ENCODE data around the gene PIGZ. TPM values are rescaled to one million over a fixed set of nuclear protein-coding genes. Genes with fewer than 3 reads are reported as not detected.
A peak's percentile ranks its signal among the peaks of the same experiment; 100 is the strongest.

The PIGZ gene
- total RNA-seq, 1 experiment from 2014 or later, result 1.4 TPM

DNA sequence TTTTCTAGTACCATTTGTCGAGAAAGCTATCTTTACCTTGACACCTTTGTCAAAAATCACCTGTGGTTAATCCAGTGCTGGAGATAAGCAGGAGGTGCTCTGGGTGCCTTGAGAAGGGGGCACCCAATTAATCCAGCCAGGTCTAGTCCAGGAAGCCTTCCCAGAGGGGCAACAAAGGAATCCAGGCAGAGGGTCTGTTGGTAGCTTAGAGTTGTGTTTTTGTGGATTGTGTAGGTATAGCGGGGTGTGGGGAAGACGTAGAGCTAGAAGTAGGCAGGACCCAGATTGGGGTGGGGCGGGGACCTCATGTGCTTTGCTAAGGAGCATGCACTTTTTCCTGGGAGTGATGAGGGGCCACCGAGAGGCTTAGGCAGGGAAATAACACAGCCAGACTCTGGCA is 6.0 kb upstream of the PIGZ start:
- ChIA-PET RAD21 (ENCODE audit: low non-redundant PET in 1 of 2, low total read pairs in 2 of 2, uncharacterized antibody in 2 of 2, unreplicated experiment in 2 of 2) (no interaction called here), CTCF (no interaction called here), POLR2A (interaction anchor here (0.7 kb wide), 1 partner anchor 33 kb away, joined by 3 read pairs; the partner anchor contains the start of gene NCBP2)
- ATAC-seq (no peak), DNase-seq (ENCODE audit: low read depth, low spot score) (no peak)
- Histone ChIP-seq H4K20me1 (ENCODE audit: insufficient read depth) (no peaks in the 10 kb centered on the region), H3K9me3 (ENCODE audit: control insufficient read depth in 1 of 2, insufficient read depth in 1 of 2, low read depth in 1 of 2, low read length in 2 of 2) (no peaks in the 10 kb centered on the region), H3K36me3 (ENCODE audit: control insufficient read depth in 1 of 2, insufficient read depth in 2 of 2, low read length in 2 of 2) (no peaks in the 10 kb centered on the region), H3K9me2 (ENCODE audit: insufficient read depth) (no peaks in the 10 kb centered on the region), H3K79me2 (ENCODE audit: insufficient read depth, low read length) (no peaks in the 10 kb centered on the region), H3K27ac (ENCODE audit: low read depth, low read length) (no peak overlapping the region), H3K4me1 (ENCODE audit: control insufficient read depth in 1 of 2, insufficient read depth in 2 of 2, low read length in 2 of 2) (peaks cover 0 to 15% of the 10 kb centered on the region in 2 experiments; a peak in 2 of 4 replicates), H3K27me3 (ENCODE audit: insufficient read depth, low read length) (no peaks in the 10 kb centered on the region), H2AFZ (ENCODE audit: low read depth, low read length, poor library complexity, severe bottlenecking) (no peak overlapping the region), H3K9ac (ENCODE audit: low read length) (no peak overlapping the region), H3K4me2 (ENCODE audit: low read length) (no peak overlapping the region), H3K4me3 (replicated peaks in 1 of 2; ENCODE audit: low read depth in 1 of 2, low read length in 2 of 2) (no peak overlapping the region)
- intact Hi-C loops (cut with micrococcal nuclease), result no loop called here
- no TSS peak for BruUV-seq (replicated peaks)
- no peak for TF ChIP-seq ZNF274 (IDR thresholded peaks at IDR 0.05; ENCODE audit: low read depth, low read length)
- no peak for TF ChIP-seq JUND (IDR thresholded peaks at IDR 0.05)

DNA sequence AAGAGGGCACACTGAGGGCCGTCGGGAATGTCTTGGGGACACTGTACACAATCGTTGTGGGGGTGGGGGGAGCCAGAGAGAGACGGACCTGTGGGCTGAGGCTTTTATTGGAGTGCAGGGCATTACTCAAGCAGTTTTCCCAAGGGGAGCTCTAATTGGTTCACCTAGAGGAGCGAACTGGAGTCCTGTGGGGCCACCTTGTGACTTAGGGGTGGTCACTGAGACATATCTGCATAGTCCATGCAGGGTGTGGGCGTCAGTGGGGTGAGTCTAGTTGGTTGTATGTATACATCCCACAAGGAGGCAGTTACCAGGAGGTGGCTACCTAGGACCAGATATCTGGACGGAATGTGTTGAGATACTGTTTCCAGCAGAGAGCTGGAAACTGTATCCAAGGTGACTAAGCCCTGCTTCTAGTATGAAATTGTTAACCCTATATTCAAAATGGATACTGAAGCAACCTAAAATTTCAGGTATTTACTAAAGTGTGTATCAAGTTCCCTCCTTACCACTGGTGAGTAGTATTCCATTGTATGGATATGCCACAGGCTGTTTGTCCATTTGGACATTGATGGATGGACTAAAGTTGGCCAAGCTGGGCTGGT is 2.6 kb upstream of the PIGZ start:
- TF ChIP-seq POLR2A (IDR thresholded peaks at IDR 0.05; ENCODE audit: borderline replicate concordance, extremely low read depth, insufficient read depth, insufficient read length) (no peak), EGR1 (IDR thresholded peaks at IDR 0.05; ENCODE audit: low read depth) (no peak), SRF (IDR thresholded peaks at IDR 0.05; ENCODE audit: low read depth) (no peak), EZH2 (IDR thresholded peaks at IDR 0.05) (no peak), RAD21 (IDR thresholded peaks at IDR 0.05; ENCODE audit: low read depth) (peak; percentile 34; the same call in 1 of the 2 replicates)
- no TSS peak for BruUV-seq (replicated peaks)
- Histone ChIP-seq H3K79me2 (ENCODE audit: insufficient read depth, low read length) (no peaks in the 10 kb centered on the region), H2AFZ (ENCODE audit: low read depth, low read length, poor library complexity, severe bottlenecking) (no peak overlapping the region), H3K9ac (ENCODE audit: low read length) (no peak overlapping the region), H3K27ac (ENCODE audit: low read depth, low read length) (no peak overlapping the region), H3K4me1 (ENCODE audit: control insufficient read depth in 1 of 2, insufficient read depth in 2 of 2, low read length in 2 of 2) (peaks cover 7 to 21% of the 10 kb centered on the region in 2 experiments; a peak in 2 of 4 replicates), H3K9me2 (ENCODE audit: insufficient read depth) (no peaks in the 10 kb centered on the region), H3K4me2 (ENCODE audit: low read length) (no peak overlapping the region), H3K36me3 (ENCODE audit: control insufficient read depth in 1 of 2, insufficient read depth in 2 of 2, low read length in 2 of 2) (no peaks in the 10 kb centered on the region), H4K20me1 (ENCODE audit: insufficient read depth) (no peaks in the 10 kb centered on the region), H3K9me3 (ENCODE audit: control insufficient read depth in 1 of 2, insufficient read depth in 1 of 2, low read depth in 1 of 2, low read length in 2 of 2) (no peaks in the 10 kb centered on the region), H3K4me3 (replicated peaks in 1 of 2; ENCODE audit: low read depth in 1 of 2, low read length in 2 of 2) (no peak overlapping the region), H3K27me3 (ENCODE audit: insufficient read depth, low read length) (no peaks in the 10 kb centered on the region)
- CTCF ChIA-PET, result interaction anchor here (2.4 kb wide), 1 partner anchor 362 kb away, joined by 18 read pairs; no protein-coding TSS in a partner anchor
- RAD21 ChIA-PET (ENCODE audit: low non-redundant PET in 1 of 2, low total read pairs in 2 of 2, uncharacterized antibody in 2 of 2, unreplicated experiment in 2 of 2), result interaction anchor here in 1 of 2 experiments (0.6 kb wide), 1 partner anchor 18 kb away, joined by 3 read pairs; no protein-coding TSS in a partner anchor
- intact Hi-C loops (cut with micrococcal nuclease), result loop anchor here (1.0 kb wide), 1 partner anchor 362 kb away; no protein-coding TSS in a partner anchor
- no peak for ATAC-seq
- DNase-seq (ENCODE audit: low read depth, low spot score), result no peak
- POLR2A ChIA-PET, result no interaction called here

All from HCT116 (cell line).